Measurements from ENCODE around the gene PROKR2.

DNA sequence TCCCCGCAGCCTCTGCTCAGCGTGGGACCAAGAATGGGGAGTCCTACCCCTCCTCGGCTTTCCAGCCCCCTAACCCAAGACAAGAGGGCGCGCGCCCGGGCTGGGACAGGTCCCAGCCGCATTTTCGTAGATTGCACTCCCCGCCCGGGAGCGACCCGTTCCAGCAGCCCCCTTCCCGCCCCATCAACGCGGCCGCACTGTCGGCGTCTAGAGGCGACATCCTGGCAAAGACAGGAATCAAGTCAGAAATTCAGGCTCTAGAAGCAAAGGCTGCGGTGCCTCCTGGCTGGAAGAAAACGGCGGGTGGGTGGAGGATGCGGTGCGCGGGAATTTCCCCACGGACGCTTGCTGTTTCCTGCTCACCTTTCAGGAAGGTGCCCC, 957 bp downstream of the PROKR2 start:
- TF ChIP-seq, protein P1, sequence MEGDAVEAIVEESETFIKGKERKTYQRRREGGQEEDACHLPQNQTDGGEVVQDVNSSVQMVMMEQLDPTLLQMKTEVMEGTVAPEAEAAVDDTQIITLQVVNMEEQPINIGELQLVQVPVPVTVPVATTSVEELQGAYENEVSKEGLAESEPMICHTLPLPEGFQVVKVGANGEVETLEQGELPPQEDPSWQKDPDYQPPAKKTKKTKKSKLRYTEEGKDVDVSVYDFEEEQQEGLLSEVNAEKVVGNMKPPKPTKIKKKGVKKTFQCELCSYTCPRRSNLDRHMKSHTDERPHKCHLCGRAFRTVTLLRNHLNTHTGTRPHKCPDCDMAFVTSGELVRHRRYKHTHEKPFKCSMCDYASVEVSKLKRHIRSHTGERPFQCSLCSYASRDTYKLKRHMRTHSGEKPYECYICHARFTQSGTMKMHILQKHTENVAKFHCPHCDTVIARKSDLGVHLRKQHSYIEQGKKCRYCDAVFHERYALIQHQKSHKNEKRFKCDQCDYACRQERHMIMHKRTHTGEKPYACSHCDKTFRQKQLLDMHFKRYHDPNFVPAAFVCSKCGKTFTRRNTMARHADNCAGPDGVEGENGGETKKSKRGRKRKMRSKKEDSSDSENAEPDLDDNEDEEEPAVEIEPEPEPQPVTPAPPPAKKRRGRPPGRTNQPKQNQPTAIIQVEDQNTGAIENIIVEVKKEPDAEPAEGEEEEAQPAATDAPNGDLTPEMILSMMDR (IDR thresholded peaks at IDR 0.05), result no peak
- TF ChIP-seq POLR2A (IDR thresholded peaks at IDR 0.05), result no peak

All from stomach (tissue), 4 donors.